T-cell (primary cell): Measurements from ENCODE around the gene CXCL5. TPM values are rescaled to one million over a fixed set of nuclear protein-coding genes. Genes with fewer than 3 reads are reported as not detected.

ENCODE experiments used
- ATAC-seq, 4 experiments: fragments of 200-7000 bp in 3 of 4; fragments of 150-1000 bp in 1 of 4; cut with Tn5 transposase; replicated peaks in 1 of 4; 1 replicate in 3 of 4; 2 replicates in 1 of 4; pipeline ENCODE4 v1.10.0; 2021; ENCODE audit warnings: moderate library complexity in 3 of 4, mild to moderate bottlenecking in 2 of 4, moderate number of reproducible peaks in 1 of 4
- CTCF ChIA-PET, 2 donors: fragments of 300-600 bp; sonication (Branson Sonifier 250); formaldehyde crosslinking; loops; one replicate each; lab custom pipeline; 2022; ENCODE audit warnings: antibody characterized with exemption in 2 of 2; lab: Charles Lee
- POLR2A ChIA-PET, 2 donors: fragments of 300-600 bp; sonication (Branson Sonifier 250); formaldehyde crosslinking; loops; one replicate each; lab custom pipeline; 2022; ENCODE audit warnings: antibody characterized with exemption in 2 of 2; lab: Charles Lee
- DNase-seq, 35 experiments: peaks; one replicate each; pipeline versions ENCODE4 v3.0.0 to v3.0.0-alpha.2; 2013 to 2023
- H3K27ac ChIP-seq: one replicate; pipeline ENCODE4 v1.5.1; 2013; ENCODE audit warnings: low read length
- H3K27me3 ChIP-seq, 2 experiments: replicated peaks in 1 of 2; 1 replicate in 1 of 2; 2 replicates in 1 of 2; pipeline versions ENCODE4 v1.6.1 to v1.7.0; 2013; ENCODE audit warnings: low read length in 1 of 2, mixed read lengths in 1 of 2; ENCODE audit not compliant: control insufficient read depth in 2 of 2, insufficient read depth in 2 of 2; ENCODE audit errors: extremely low read depth in 1 of 2
- H3K36me3 ChIP-seq, 2 donors: 1 replicate in 1 of 2; 2 replicates in 1 of 2; pipeline versions ENCODE4 v1.6.1 to v1.7.0; 2013; ENCODE audit warnings: low read length in 1 of 2; ENCODE audit not compliant: control insufficient read depth in 2 of 2, insufficient read depth in 1 of 2; ENCODE audit errors: extremely low read depth in 1 of 2
- H3K4me1 ChIP-seq, 2 experiments: 1 replicate in 1 of 2; 2 replicates in 1 of 2; pipeline versions ENCODE4 v1.6.1 to v1.7.0; 2013; ENCODE audit warnings: low read length in 2 of 2, mixed read lengths in 1 of 2; ENCODE audit not compliant: insufficient read depth in 2 of 2, control insufficient read depth in 1 of 2; ENCODE audit errors: extremely low read depth in 1 of 2
- H3K4me3 ChIP-seq, 2 donors: 1 replicate in 1 of 2; 2 replicates in 1 of 2; pipeline versions ENCODE4 v1.5.1 to v1.7.0; 2013; ENCODE audit warnings: mild to moderate bottlenecking in 2 of 2, low read length in 1 of 2, moderate library complexity in 1 of 2; ENCODE audit not compliant: control insufficient read depth in 1 of 2; ENCODE audit errors: extremely low read depth in 1 of 2
- H3K9me3 ChIP-seq: 2 replicates; pipeline ENCODE4 v1.7.0; 2013
- H3K27ac Mint-ChIP-seq, 2 donors: one replicate each; pipeline ENCODE4 v1.8.0; 2020 to 2021; ENCODE audit warnings: mild to moderate bottlenecking in 2 of 2, mixed read lengths in 2 of 2
- H3K27me3 Mint-ChIP-seq, 2 donors: one replicate each; pipeline ENCODE4 v1.8.0; 2021 to 2022; ENCODE audit warnings: mixed read lengths in 2 of 2
- H3K36me3 Mint-ChIP-seq: one replicate; pipeline ENCODE4 v1.8.0; 2021; ENCODE audit warnings: mixed read lengths
- H3K4me1 Mint-ChIP-seq, 3 donors: one replicate each; pipeline ENCODE4 v1.8.0; 2020 to 2022; ENCODE audit warnings: mixed read lengths in 3 of 3, mild to moderate bottlenecking in 1 of 3
- H3K4me3 Mint-ChIP-seq, 3 donors: one replicate each; pipeline ENCODE4 v1.8.0; 2020 to 2022; ENCODE audit warnings: mild to moderate bottlenecking in 3 of 3, mixed read lengths in 3 of 3, moderate library complexity in 3 of 3
- H3K9me3 Mint-ChIP-seq, 3 donors: one replicate each; pipeline ENCODE4 v1.8.0; 2020 to 2022; ENCODE audit warnings: mixed read lengths in 3 of 3
- WGBS: methylation state at CpG from one replicate; pipeline ENCODE4 v1.1.5; 2013; ENCODE audit warnings: missing lambda C conversion rate; ENCODE audit not compliant: insufficient coverage; 5-methylcytosine and 5-hydroxymethylcytosine counted together
- total RNA-seq, 35 experiments: library from RNA in 6 of 35; stranded (reverse) in 6 of 35; fragments of 120-200 nt in 1 of 35; gene quantifications; one replicate each; pipeline versions ENCODE4 v1.2.1 to v1.2.4 and lab custom pipeline; 2013 to 2026

CXCL5 gene
- total RNA-seq, 5 donors from 2014 or later (not counting 1 experiment from before 2014, with no cell fraction given), result 0.43 TPM; not detected in 4

GRCh38 chr4:74012130-74012529 is 13.7 kb upstream of the CXCL5 start:
- no peak for ATAC-seq
- Histone ChIP-seq H3K36me3 (no peaks in the 10 kb centered on the region), H3K4me1 (peaks cover 0 to 13% of the 10 kb centered on the region in 2 experiments), H3K27me3 (no peaks in the 10 kb centered on the region), H3K27ac (no peak overlapping the region), H3K9me3 (no peaks in the 10 kb centered on the region), H3K4me3 (no peak overlapping the region)
- Mint-ChIP-seq H3K36me3 (no peaks in the 10 kb centered on the region), H3K27me3 (no peaks in the 10 kb centered on the region), H3K9me3 (peaks cover 0 to 4% (median 0%) of the 10 kb centered on the region in 3 donors), H3K4me1 (peaks cover 0 to 7% (median 0%) of the 10 kb centered on the region in 3 donors), H3K4me3 (no peak overlapping the region), H3K27ac (no peak overlapping the region)
- 100% methylated on average over 2 of the region's 4 CpGs for WGBS
- no peak for DNase-seq
- POLR2A ChIA-PET, result no interaction called here
- CTCF ChIA-PET, result no interaction called here

DNA sequence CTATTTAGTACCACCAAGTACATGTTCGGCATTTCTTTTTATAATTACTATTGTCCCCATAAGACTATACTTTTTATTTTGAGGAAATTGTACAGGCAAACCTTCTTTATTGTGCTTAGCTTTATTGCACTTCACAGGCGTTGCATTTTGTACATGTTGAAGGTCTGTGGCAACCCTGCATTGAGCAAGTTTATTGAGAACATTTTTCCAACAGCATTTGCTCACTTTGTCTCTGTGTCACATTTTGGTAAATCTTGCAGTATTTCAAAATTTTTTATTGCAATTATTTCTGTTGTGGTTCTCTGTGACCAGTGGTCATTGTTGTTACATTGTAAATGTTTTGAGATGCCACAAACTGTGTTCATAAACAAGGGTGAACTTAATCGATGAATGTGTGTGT is 10.8 kb upstream of the CXCL5 start:
- ATAC-seq, result no peak
- H3K27ac Mint-ChIP-seq, result no peak overlapping the region
- Histone ChIP-seq H3K27me3 (no peaks in the 10 kb centered on the region), H3K27ac (no peak overlapping the region), H3K9me3 (no peaks in the 10 kb centered on the region), H3K4me1 (no peaks in the 10 kb centered on the region), H3K36me3 (no peaks in the 10 kb centered on the region), H3K4me3 (no peak overlapping the region)
- H3K36me3 Mint-ChIP-seq, result no peaks in the 10 kb centered on the region
- no peaks in the 10 kb centered on the region for H3K4me1 Mint-ChIP-seq
- POLR2A ChIA-PET, result interaction anchor here in 1 of 2 donors (0.6 kb wide), 1 partner anchor 57 kb away, joined by 3 read pairs; no protein-coding TSS in a partner anchor
- no CpG with 5 or more reads among the region's 3 CpGs for WGBS
- no peak for DNase-seq
- CTCF ChIA-PET, result no interaction called here
- H3K9me3 Mint-ChIP-seq, result no peaks in the 10 kb centered on the region
- H3K4me3 Mint-ChIP-seq, result no peak overlapping the region
- H3K27me3 Mint-ChIP-seq, result no peaks in the 10 kb centered on the region

DNA sequence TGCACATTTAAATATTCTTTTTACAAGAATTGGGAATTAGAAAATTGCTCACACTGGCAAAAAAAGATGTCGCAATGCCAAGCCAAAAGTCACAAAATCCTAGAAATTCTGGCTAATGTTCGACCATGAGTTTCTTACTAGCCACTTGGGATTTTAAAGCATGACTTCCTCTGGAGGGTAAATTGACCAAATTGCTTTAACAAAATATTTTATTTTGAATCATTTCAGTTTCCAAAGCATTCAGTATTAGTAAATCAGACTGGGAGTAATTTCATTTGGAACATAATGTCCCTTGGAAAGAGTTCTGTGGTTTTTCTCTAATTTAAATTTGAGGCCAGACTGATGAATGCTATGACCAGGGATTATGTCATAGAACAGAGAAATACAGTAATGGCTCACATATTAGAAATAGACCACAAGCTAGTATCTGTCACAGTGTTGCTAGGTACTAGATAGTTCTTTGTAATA is 7.6 kb upstream of the CXCL5 start:
- H3K9me3 Mint-ChIP-seq, result no peaks in the 10 kb centered on the region
- Histone ChIP-seq H3K9me3 (no peaks in the 10 kb centered on the region), H3K4me3 (no peak overlapping the region), H3K27me3 (no peaks in the 10 kb centered on the region), H3K4me1 (no peaks in the 10 kb centered on the region), H3K27ac (no peak overlapping the region), H3K36me3 (no peaks in the 10 kb centered on the region)
- no peak overlapping the region for H3K4me3 Mint-ChIP-seq
- H3K36me3 Mint-ChIP-seq, result no peaks in the 10 kb centered on the region
- no peak for ATAC-seq
- WGBS, result no CpG with 5 or more reads among the region's 2 CpGs
- H3K27me3 Mint-ChIP-seq, result no peaks in the 10 kb centered on the region
- no peak for DNase-seq
- ChIA-PET CTCF (no interaction called here), POLR2A (no interaction called here)
- H3K4me1 Mint-ChIP-seq, result no peaks in the 10 kb centered on the region
- no peak overlapping the region for H3K27ac Mint-ChIP-seq

- ChIA-PET CTCF (no interaction called here), POLR2A (no interaction called here)
- no peaks in the 10 kb centered on the region for H3K36me3 Mint-ChIP-seq
- Histone ChIP-seq H3K9me3 (no peaks in the 10 kb centered on the region), H3K4me1 (no peaks in the 10 kb centered on the region), H3K27ac (no peak overlapping the region), H3K27me3 (no peaks in the 10 kb centered on the region), H3K4me3 (no peak overlapping the region), H3K36me3 (no peaks in the 10 kb centered on the region)
- H3K4me1 Mint-ChIP-seq, result no peaks in the 10 kb centered on the region
- DNase-seq (no peak), ATAC-seq (no peak)
- WGBS, result no CpG with 5 or more reads among the region's 3 CpGs
- H3K9me3 Mint-ChIP-seq, result no peaks in the 10 kb centered on the region
- no peak overlapping the region for H3K27ac Mint-ChIP-seq
- H3K4me3 Mint-ChIP-seq, result no peak overlapping the region
- no peaks in the 10 kb centered on the region for H3K27me3 Mint-ChIP-seq
Observed at GRCh38 chr4:74005528-74005927, 7.1 kb upstream of the CXCL5 start.

DNA sequence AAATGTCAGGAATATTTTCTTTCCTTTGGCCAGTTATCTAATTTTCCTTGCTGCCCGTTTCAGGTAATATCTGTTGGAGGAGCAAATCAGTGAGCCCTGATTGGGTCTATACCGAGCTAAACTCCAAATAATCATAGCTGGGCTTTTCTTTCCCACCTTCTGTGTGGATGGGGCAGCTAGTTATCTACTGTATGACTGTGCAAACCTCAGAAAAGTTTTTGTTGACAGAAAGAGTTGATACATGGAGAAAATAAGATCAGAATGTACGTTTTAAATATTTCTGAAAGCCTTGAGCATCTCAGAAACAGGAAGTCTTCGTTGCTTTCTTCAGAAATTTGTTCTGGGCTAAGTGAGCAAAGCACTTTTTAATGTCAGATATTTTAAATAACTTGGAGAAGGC is 6.2 kb upstream of the CXCL5 start:
- peaks cover 0 to 3% (median 0%) of the 10 kb centered on the region in 3 donors for H3K9me3 Mint-ChIP-seq
- H3K36me3 Mint-ChIP-seq, result no peaks in the 10 kb centered on the region
- CTCF ChIA-PET, result no interaction called here
- peaks cover 0 to under 1% of the 10 kb centered on the region in 2 experiments for H3K27me3 ChIP-seq
- H3K9me3 ChIP-seq, result no peaks in the 10 kb centered on the region
- no peak for DNase-seq
- H3K27ac Mint-ChIP-seq, result no peak overlapping the region
- H3K4me3 ChIP-seq, result no peak overlapping the region
- H3K36me3 ChIP-seq, result no peaks in the 10 kb centered on the region
- no peak overlapping the region for H3K27ac ChIP-seq
- H3K4me1 Mint-ChIP-seq, result no peaks in the 10 kb centered on the region
- WGBS, result 11% methylated on average over 2 of the region's 4 CpGs
- POLR2A ChIA-PET, result no interaction called here
- no peak overlapping the region for H3K4me3 Mint-ChIP-seq
- no peaks in the 10 kb centered on the region for H3K27me3 Mint-ChIP-seq
- no peak for ATAC-seq
- H3K4me1 ChIP-seq, result no peaks in the 10 kb centered on the region

GRCh38 chr4:74000301-74000700 is 1.8 kb upstream of the CXCL5 start:
- Histone ChIP-seq H3K27me3 (peaks cover 0 to 13% of the 10 kb centered on the region in 2 experiments), H3K4me1 (no peaks in the 10 kb centered on the region), H3K36me3 (no peaks in the 10 kb centered on the region), H3K4me3 (no peak overlapping the region), H3K27ac (no peak overlapping the region), H3K9me3 (no peaks in the 10 kb centered on the region)
- no peak for ATAC-seq
- Mint-ChIP-seq H3K36me3 (no peaks in the 10 kb centered on the region), H3K9me3 (peaks cover 0 to 3% (median 0%) of the 10 kb centered on the region in 3 donors), H3K4me3 (no peak overlapping the region), H3K27ac (no peak overlapping the region), H3K4me1 (no peaks in the 10 kb centered on the region), H3K27me3 (peaks cover 12 to 13% of the 10 kb centered on the region in 2 donors)
- ChIA-PET CTCF (no interaction called here), POLR2A (no interaction called here)
- no peak for DNase-seq
- no CpG with 5 or more reads among the region's 6 CpGs for WGBS

GRCh38 chr4:73992050-73992449 is 6.4 kb downstream of the CXCL5 start:
- H3K9me3 ChIP-seq, result no peaks in the 10 kb centered on the region
- no peaks in the 10 kb centered on the region for H3K36me3 Mint-ChIP-seq
- H3K4me1 Mint-ChIP-seq, result no peaks in the 10 kb centered on the region
- no peak overlapping the region for H3K27ac Mint-ChIP-seq
- H3K9me3 Mint-ChIP-seq, result no peaks in the 10 kb centered on the region
- no peak overlapping the region for H3K4me3 ChIP-seq
- ATAC-seq (no peak), DNase-seq (no peak)
- no peaks in the 10 kb centered on the region for H3K4me1 ChIP-seq
- no peak overlapping the region for H3K4me3 Mint-ChIP-seq
- ChIA-PET CTCF (no interaction called here), POLR2A (no interaction called here)
- H3K36me3 ChIP-seq, result no peaks in the 10 kb centered on the region
- no CpG with 5 or more reads among the region's 1 CpG for WGBS
- peaks cover 3 to 4% of the 10 kb centered on the region in 2 donors for H3K27me3 Mint-ChIP-seq
- H3K27me3 ChIP-seq, result no peaks in the 10 kb centered on the region
- no peak overlapping the region for H3K27ac ChIP-seq
